IMR-90 (cell line): ENCODE data around the gene BZW2. TPM values are rescaled to one million over a fixed set of nuclear protein-coding genes. Genes with fewer than 3 reads are reported as not detected.

ENCODE experiments used
- ATAC-seq: fragments of 200-7000 bp; cut with Tn5 transposase; 2 replicates; pipeline ENCODE4 v1.9.1; 2020; ENCODE audit warnings: low read depth, mild to moderate bottlenecking, moderate library complexity
- BruUV-seq: library from RNA; stranded (reverse); fragments of 400-500 nt; replicated peaks from 2 replicates; lab custom pipeline; 2021; lab: Mats Ljungman, UMichigan
- CTCF ChIA-PET: fragments of 300-600 bp; formaldehyde crosslinking; extraction: SDS; loops from one replicate; lab custom pipeline; 2021; ENCODE audit warnings: antibody characterized with exemption; lab: Yijun Ruan, JAX
- POLR2A ChIA-PET: fragments of 300-600 bp; sonication (Branson Sonifier 250); formaldehyde crosslinking; loops from one replicate; lab custom pipeline; 2022; ENCODE audit warnings: antibody characterized with exemption; ENCODE audit not compliant: unreplicated experiment; lab: Charles Lee
- DNase-seq: peaks from one replicate; pipeline ENCODE4 v3.0.0; 2013
- H2AFZ ChIP-seq: replicated peaks from 2 replicates; pipeline ENCODE3; 2013; ENCODE audit warnings: low read length, mild to moderate bottlenecking; ENCODE audit not compliant: poor library complexity
- H2AK5ac ChIP-seq: 2 replicates; pipeline ENCODE4 v1.6.1; 2013; ENCODE audit warnings: low read depth, low read length, inconsistent platforms
- H2AK9ac ChIP-seq: replicated peaks from 2 replicates; pipeline ENCODE3; 2013; ENCODE audit warnings: mild to moderate bottlenecking, low read depth, low read length, moderate library complexity; ENCODE audit not compliant: poor library complexity
- H2BK120ac ChIP-seq: 2 replicates; pipeline ENCODE4 v1.6.1; 2013; ENCODE audit warnings: low read depth, low read length, inconsistent platforms
- H2BK15ac ChIP-seq: 3 replicates; pipeline ENCODE4 v1.6.1; 2013; ENCODE audit warnings: low read depth, low read length, inconsistent platforms
- H2BK20ac ChIP-seq: 2 replicates; pipeline ENCODE4 v1.6.1; 2013; ENCODE audit warnings: low read depth, mild to moderate bottlenecking, inconsistent platforms, low read length, moderate library complexity
- H2BK5ac ChIP-seq: 2 replicates; pipeline ENCODE4 v1.6.1; 2013; ENCODE audit warnings: mild to moderate bottlenecking, low read depth, low read length, inconsistent platforms; ENCODE audit not compliant: poor library complexity, severe bottlenecking
- H3K14ac ChIP-seq: replicated peaks from 2 replicates; pipeline ENCODE4 v1.6.1; 2013; ENCODE audit warnings: low read depth, low read length, inconsistent platforms
- H3K18ac ChIP-seq: 2 replicates; pipeline ENCODE4 v1.6.1; 2013; ENCODE audit warnings: low read depth, low read length, control low read depth
- H3K23ac ChIP-seq: 2 replicates; pipeline ENCODE4 v1.6.1; 2013; ENCODE audit warnings: low read depth, low read length, inconsistent platforms
- H3K27ac ChIP-seq: 2 replicates; pipeline ENCODE4 v1.5.1; 2013; ENCODE audit warnings: mild to moderate bottlenecking, control low read depth, low read length; ENCODE audit not compliant: insufficient read depth
- H3K27me3 ChIP-seq: 2 replicates; pipeline ENCODE4 v1.6.1; 2013; ENCODE audit warnings: low read length; ENCODE audit not compliant: control insufficient read depth, insufficient read depth
- H3K36me3 ChIP-seq: 2 replicates; pipeline ENCODE4 v1.6.1; 2013; ENCODE audit warnings: low read length, mixed read lengths; ENCODE audit not compliant: control insufficient read depth, insufficient read depth
- H3K4ac ChIP-seq: 2 replicates; pipeline ENCODE4 v1.6.1; 2013; ENCODE audit warnings: low read depth, low read length, inconsistent platforms
- H3K4me1 ChIP-seq: 2 replicates; pipeline ENCODE4 v1.6.1; 2013; ENCODE audit warnings: low read length, mixed read lengths; ENCODE audit not compliant: control insufficient read depth, insufficient read depth
- H3K4me2 ChIP-seq: 2 replicates; pipeline ENCODE4 v1.6.1; 2013; ENCODE audit warnings: low read depth, mild to moderate bottlenecking, control low read depth, low read length, moderate library complexity
- H3K4me3 ChIP-seq: 2 replicates; pipeline ENCODE4 v1.5.1; 2013; ENCODE audit warnings: low read depth, mild to moderate bottlenecking, control low read depth, low read length, moderate library complexity; ENCODE audit not compliant: insufficient read depth
- H3K56ac ChIP-seq: 2 replicates; pipeline ENCODE4 v1.6.1; 2013; ENCODE audit warnings: low read length, inconsistent platforms; ENCODE audit not compliant: insufficient read depth; ENCODE audit errors: extremely low read depth
- H3K79me1 ChIP-seq, 2 experiments: 2 replicates each; pipeline ENCODE4 v1.6.1; 2013; ENCODE audit warnings: low read length in 2 of 2, inconsistent platforms in 1 of 2, low read depth in 1 of 2
- H3K9ac ChIP-seq: 2 replicates; pipeline ENCODE4 v1.6.1; 2013; ENCODE audit warnings: low read depth, low read length, control low read depth
- H3K9me1 ChIP-seq: 2 replicates; pipeline ENCODE4 v1.6.1; 2013; ENCODE audit warnings: low read length, inconsistent platforms; ENCODE audit not compliant: insufficient read depth
- H3K9me3 ChIP-seq: 2 replicates; pipeline ENCODE4 v1.6.1; 2013; ENCODE audit warnings: low read length; ENCODE audit not compliant: control insufficient read depth, insufficient read depth
- H4K20me1 ChIP-seq: 2 replicates; pipeline ENCODE4 v1.6.1; 2013; ENCODE audit warnings: low read length, inconsistent platforms; ENCODE audit not compliant: insufficient read depth
- H4K5ac ChIP-seq: 2 replicates; pipeline ENCODE4 v1.6.1; 2013; ENCODE audit warnings: mild to moderate bottlenecking, low read depth, low read length, control low read depth
- H4K8ac ChIP-seq, 2 experiments: 2 replicates each; pipeline ENCODE4 v1.6.1; 2013; ENCODE audit warnings: low read depth in 2 of 2, low read length in 2 of 2, control low read depth in 1 of 2, inconsistent platforms in 1 of 2
- H4K91ac ChIP-seq: 2 replicates; pipeline ENCODE4 v1.6.1; 2013; ENCODE audit warnings: low read depth, low read length, inconsistent platforms; ENCODE audit not compliant: insufficient read depth
- CHD1 ChIP-seq: IDR thresholded peaks from 2 replicates; pipeline ENCODE4 v1.6.1; 2012; ENCODE audit warnings: low read depth, low read length, improper control_type of control experiment
- FOS ChIP-seq: fragments of 150-350 bp; IDR thresholded peaks from 2 replicates; pipeline ENCODE4 v1.6.1; 2016; ENCODE audit warnings: low read depth, low read length
- MAFK ChIP-seq: IDR thresholded peaks from 2 replicates; pipeline ENCODE4 v1.6.1; 2012; ENCODE audit warnings: low read depth, low read length, improper control_type of control experiment
- MAZ ChIP-seq: IDR thresholded peaks from 2 replicates; pipeline ENCODE4 v1.6.1; 2012; ENCODE audit warnings: low read depth, mild to moderate bottlenecking, low read length, improper control_type of control experiment, moderate library complexity, borderline replicate concordance
- MXI1 ChIP-seq: IDR thresholded peaks from 2 replicates; pipeline ENCODE4 v1.6.1; 2012; ENCODE audit warnings: low read depth, mild to moderate bottlenecking, low read length, moderate library complexity, borderline replicate concordance
- NFE2L2 ChIP-seq: fragments of 150-350 bp; IDR thresholded peaks from 2 replicates; pipeline ENCODE4 v1.6.1; 2016; ENCODE audit warnings: low read depth, mild to moderate bottlenecking, low read length
- POLR2A ChIP-seq: IDR thresholded peaks from 2 replicates; pipeline ENCODE4 v1.6.1; 2012; ENCODE audit warnings: mild to moderate bottlenecking, low read depth, low read length
- RCOR1 ChIP-seq: IDR thresholded peaks from 2 replicates; pipeline ENCODE4 v1.6.1; 2012; ENCODE audit warnings: mild to moderate bottlenecking, low read length, improper control_type of control experiment; ENCODE audit not compliant: insufficient replicate concordance
- RFX5 ChIP-seq: IDR thresholded peaks from 2 replicates; pipeline ENCODE4 v1.8.0; 2012; ENCODE audit warnings: low read depth, mild to moderate bottlenecking, low read length, moderate library complexity
- USF2 ChIP-seq: fragments of 150-350 bp; IDR thresholded peaks from 2 replicates; pipeline ENCODE4 v1.6.1; 2017; ENCODE audit warnings: mild to moderate bottlenecking, antibody characterized with exemption, low read length, low read depth
- WGBS, 2 experiments: methylation state at CpG; one replicate each; pipeline versions ENCODE4 v1.1.5 to v1.1.7; 2013; ENCODE audit warnings: missing lambda C conversion rate in 2 of 2; ENCODE audit not compliant: insufficient read length in 1 of 2; ENCODE audit errors: extremely low coverage in 2 of 2; 5-methylcytosine and 5-hydroxymethylcytosine counted together
- dilution Hi-C: fragments of 300-500 bp; cut with HindIII; formaldehyde crosslinking; loops from one replicate; pipeline ENCODE4 v1.14.3; 2018; ENCODE audit warnings: low sequenced_read_pairs; ENCODE audit not compliant: unreplicated experiment
- in situ Hi-C: fragments of 300-500 bp; cut with MboI; formaldehyde crosslinking; loops from 3 replicates; pipeline ENCODE4 v1.14.3; 2019; ENCODE audit warnings: low sequenced_read_pairs, inconsistent platforms, mixed read lengths
- intact Hi-C: fragments of 100-400 bp; cut with micrococcal nuclease; formaldehyde crosslinking; loops from 2 replicates; pipeline ENCODE4 v1.10.0; 2022
- polyA plus RNA-seq, 3 experiments: library from polyadenylated mRNA; depleted of rRNA; stranded (reverse); fragments of >200 nt; gene quantifications; 2 replicates each; pipeline ENCODE4 v1.2.3, GENCODE V29; 2012; ENCODE audit warnings: low replicate concordance in 1 of 3
- total RNA-seq: library from RNA; depleted of rRNA; stranded (reverse); fragments of >200 nt; gene quantifications from 2 replicates; pipeline ENCODE4 v1.2.3, GENCODE V29; 2012
- TF ChIP-seq, protein P1 (sequence below): conservative IDR thresholded peaks from 2 replicates; pipeline ENCODE4 v1.5.1; 2012; ENCODE audit warnings: mild to moderate bottlenecking, low read depth, low read length, improper control_type of control experiment

BZW2 gene
- total and polyA plus RNA-seq, 2 of the 4 experiments (the other 2 are of a cell fraction), result 58.1 to 92.9 TPM

DNA sequence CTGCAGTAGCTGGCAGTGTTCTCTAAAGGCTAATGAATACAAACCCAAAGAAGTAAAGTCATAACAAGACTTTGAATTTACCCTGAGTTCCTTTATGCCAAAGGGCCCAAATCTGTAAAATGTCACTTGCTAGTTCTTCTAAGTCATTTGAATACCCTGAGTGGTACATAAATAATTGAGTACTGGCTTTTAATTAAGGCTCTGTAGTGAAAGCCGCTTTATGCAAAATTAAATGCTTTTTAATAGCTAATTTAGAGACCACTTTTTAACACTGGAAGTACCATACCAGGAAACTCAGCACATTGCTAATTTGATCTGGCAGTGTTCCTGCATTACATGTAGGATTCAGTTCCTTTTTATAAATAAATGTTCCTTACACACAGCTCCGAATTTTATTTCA, 83.6 kb downstream of the BZW2 start:
- Histone ChIP-seq H2AK9ac (no peak overlapping the region), H4K5ac (no peak overlapping the region)

More for the DNA sequence above, 83.6 kb downstream of the BZW2 start:
- Histone ChIP-seq H3K27ac (no peak overlapping the region), H2AK5ac (no peak overlapping the region), H3K4me3 (no peak overlapping the region), H3K79me1 (no peaks in the 10 kb centered on the region), H2BK15ac (no peak overlapping the region), H3K27me3 (no peaks in the 10 kb centered on the region), H3K23ac (no peak overlapping the region), H2BK120ac (no peak overlapping the region), H4K8ac (no peak overlapping the region), H3K4me1 (no peaks in the 10 kb centered on the region), H3K9ac (no peak overlapping the region), H3K9me1 (no peaks in the 10 kb centered on the region), H4K20me1 (no peaks in the 10 kb centered on the region), H3K4ac (no peak overlapping the region), H3K18ac (no peak overlapping the region), H3K9me3 (no peaks in the 10 kb centered on the region), H3K56ac (no peak overlapping the region), H2BK20ac (no peak overlapping the region), H3K36me3 (no peaks in the 10 kb centered on the region), H4K91ac (no peak overlapping the region), H3K14ac (no peak overlapping the region), H2BK5ac (no peak overlapping the region), H3K4me2 (no peak overlapping the region), H2AFZ (no peak overlapping the region)
- DNase-seq, result no peak
- POLR2A ChIA-PET, result no interaction called here
- intact Hi-C loops (loop anchor here (5.0 kb wide), 1 partner anchor 1472 kb away; no protein-coding TSS in a partner anchor), dilution Hi-C loops (no loop called here), in situ Hi-C loops (no loop called here)
- WGBS, 2 experiments, result no CpG with 5 or more reads among the region's 2 CpGs
- CTCF ChIA-PET, result interaction anchor here (0.6 kb wide), 1 partner anchor 24 kb away, joined by 3 read pairs; no protein-coding TSS in a partner anchor
- no peak for ATAC-seq
- TF ChIP-seq MXI1 (no peak), MAZ (no peak), USF2 (no peak), POLR2A (no peak), MAFK (no peak), CHD1 (no peak), RCOR1 (no peak), RFX5 (no peak), NFE2L2 (no peak), FOS (no peak)
- TF ChIP-seq, protein P1, sequence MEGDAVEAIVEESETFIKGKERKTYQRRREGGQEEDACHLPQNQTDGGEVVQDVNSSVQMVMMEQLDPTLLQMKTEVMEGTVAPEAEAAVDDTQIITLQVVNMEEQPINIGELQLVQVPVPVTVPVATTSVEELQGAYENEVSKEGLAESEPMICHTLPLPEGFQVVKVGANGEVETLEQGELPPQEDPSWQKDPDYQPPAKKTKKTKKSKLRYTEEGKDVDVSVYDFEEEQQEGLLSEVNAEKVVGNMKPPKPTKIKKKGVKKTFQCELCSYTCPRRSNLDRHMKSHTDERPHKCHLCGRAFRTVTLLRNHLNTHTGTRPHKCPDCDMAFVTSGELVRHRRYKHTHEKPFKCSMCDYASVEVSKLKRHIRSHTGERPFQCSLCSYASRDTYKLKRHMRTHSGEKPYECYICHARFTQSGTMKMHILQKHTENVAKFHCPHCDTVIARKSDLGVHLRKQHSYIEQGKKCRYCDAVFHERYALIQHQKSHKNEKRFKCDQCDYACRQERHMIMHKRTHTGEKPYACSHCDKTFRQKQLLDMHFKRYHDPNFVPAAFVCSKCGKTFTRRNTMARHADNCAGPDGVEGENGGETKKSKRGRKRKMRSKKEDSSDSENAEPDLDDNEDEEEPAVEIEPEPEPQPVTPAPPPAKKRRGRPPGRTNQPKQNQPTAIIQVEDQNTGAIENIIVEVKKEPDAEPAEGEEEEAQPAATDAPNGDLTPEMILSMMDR, result no peak
- no TSS peak for BruUV-seq
